ENCODE data around the gene ADAM22. TPM values are rescaled to one million over a fixed set of nuclear protein-coding genes. Genes with fewer than 3 reads are reported as not detected.
A peak's percentile ranks its signal among the peaks of the same experiment; 100 is the strongest.
"Not testable (repeated sequence)": the region's sequence is repeated elsewhere in the genome, so short reads cannot be mapped to it uniquely, and the experiment has no call there.

The ADAM22 gene
- 1.9 TPM for total RNA-seq
- long read RNA-seq = 0 reads

GRCh38 chr7:87933953-87934698 lies at the start of gene ADAM22:
TSS of gene ADAM22 (plus strand) at chr7:87934251. CDS start at chr7:87934466, 215 bp downstream.
- H3K4me3 ChIP-seq = peak within 1 kb of the TSS; percentile 92
- H3K4me1 ChIP-seq = peaks cover 20% of the 10 kb centered on the region
- no peak for TF ChIP-seq CTCF (IDR thresholded peaks at IDR 0.05; ENCODE audit: borderline replicate concordance)
- no peaks in the 10 kb centered on the region for H3K27me3 ChIP-seq (ENCODE audit: low read depth)
- DNase-seq = peak; percentile 88
- intact Hi-C loops (cut with micrococcal nuclease) = no loop called here
- peak within 1 kb of the TSS; percentile 66 for H3K27ac ChIP-seq (replicated peaks)
- no peaks in the 10 kb centered on the region for H3K36me3 ChIP-seq
- H3K9me3 ChIP-seq (replicated peaks) = no peaks in the 10 kb centered on the region

- peaks cover 5% of the 10 kb centered on the region for H3K36me3 ChIP-seq
- no peak for TF ChIP-seq CTCF (IDR thresholded peaks at IDR 0.05; ENCODE audit: borderline replicate concordance)
- DNase-seq = no peak
- H3K9me3 ChIP-seq (replicated peaks) = no peaks in the 10 kb centered on the region
- intact Hi-C loops (cut with micrococcal nuclease) = no loop called here
- H3K4me3 ChIP-seq = no peak overlapping the region
- H3K4me1 ChIP-seq = no peaks in the 10 kb centered on the region
- no peak overlapping the region for H3K27ac ChIP-seq (replicated peaks)
- H3K27me3 ChIP-seq (ENCODE audit: low read depth) = no peaks in the 10 kb centered on the region
Observed at GRCh38 chr7:87885018-87885417, 49.0 kb upstream of the ADAM22 start.

GRCh38 chr7:87886875-87887274 lies 47.2 kb upstream of the ADAM22 start:
- intact Hi-C loops (cut with micrococcal nuclease) = loop anchor here (2.0 kb wide), 1 partner anchor 90 kb away; no protein-coding TSS in a partner anchor
- no peaks in the 10 kb centered on the region for H3K9me3 ChIP-seq (replicated peaks)
- H3K36me3 ChIP-seq = peaks cover 5% of the 10 kb centered on the region
- no peaks in the 10 kb centered on the region for H3K4me1 ChIP-seq
- no peak overlapping the region for H3K4me3 ChIP-seq
- DNase-seq = no peak
- peak; percentile 58 for TF ChIP-seq CTCF (IDR thresholded peaks at IDR 0.05; ENCODE audit: borderline replicate concordance)
- no peak overlapping the region for H3K27ac ChIP-seq (replicated peaks)
- no peaks in the 10 kb centered on the region for H3K27me3 ChIP-seq (ENCODE audit: low read depth)

- no peaks in the 10 kb centered on the region for H3K9me3 ChIP-seq (replicated peaks)
- TF ChIP-seq CTCF (IDR thresholded peaks at IDR 0.05; ENCODE audit: borderline replicate concordance) = no peak
- H3K27me3 ChIP-seq (ENCODE audit: low read depth) = no peaks in the 10 kb centered on the region
- no peaks in the 10 kb centered on the region for H3K4me1 ChIP-seq
- H3K36me3 ChIP-seq = peaks cover 22% of the 10 kb centered on the region
- H3K27ac ChIP-seq (replicated peaks) = no peak overlapping the region
- DNase-seq = no peak
- H3K4me3 ChIP-seq = no peak overlapping the region
- intact Hi-C loops (cut with micrococcal nuclease) = no loop called here
Observed at GRCh38 chr7:87895363-87895762, 38.7 kb upstream of the ADAM22 start.

GRCh38 chr7:87899255-87899654 lies 34.8 kb upstream of the ADAM22 start:
- no peak for TF ChIP-seq CTCF (IDR thresholded peaks at IDR 0.05; ENCODE audit: borderline replicate concordance)
- intact Hi-C loops (cut with micrococcal nuclease) = no loop called here
- Histone ChIP-seq H3K27me3 (ENCODE audit: low read depth) (no peaks in the 10 kb centered on the region), H3K4me1 (no peaks in the 10 kb centered on the region), H3K27ac (replicated peaks) (no peak overlapping the region), H3K4me3 (no peak overlapping the region), H3K9me3 (replicated peaks) (no peaks in the 10 kb centered on the region), H3K36me3 (peaks cover 39% of the 10 kb centered on the region)
- no peak for DNase-seq

- H3K9me3 ChIP-seq (replicated peaks); H3K36me3 ChIP-seq; intact Hi-C loops (cut with micrococcal nuclease); H3K4me3 ChIP-seq; H3K27ac ChIP-seq (replicated peaks); H3K27me3 ChIP-seq (ENCODE audit: low read depth); H3K4me1 ChIP-seq; DNase-seq: not testable (repeated sequence)
Observed at GRCh38 chr7:87907136-87907906, 26.7 kb upstream of the ADAM22 start.

GRCh38 chr7:87908814-87909213 lies 25.2 kb upstream of the ADAM22 start:
- H3K36me3 ChIP-seq; DNase-seq; H3K4me3 ChIP-seq; H3K4me1 ChIP-seq; H3K27me3 ChIP-seq (ENCODE audit: low read depth); H3K27ac ChIP-seq (replicated peaks); H3K9me3 ChIP-seq (replicated peaks); intact Hi-C loops (cut with micrococcal nuclease): not testable (repeated sequence)

Data from left ventricle myocardium inferior (tissue), 1 donor.